ENCODE data around the gene LACTB.

DNA sequence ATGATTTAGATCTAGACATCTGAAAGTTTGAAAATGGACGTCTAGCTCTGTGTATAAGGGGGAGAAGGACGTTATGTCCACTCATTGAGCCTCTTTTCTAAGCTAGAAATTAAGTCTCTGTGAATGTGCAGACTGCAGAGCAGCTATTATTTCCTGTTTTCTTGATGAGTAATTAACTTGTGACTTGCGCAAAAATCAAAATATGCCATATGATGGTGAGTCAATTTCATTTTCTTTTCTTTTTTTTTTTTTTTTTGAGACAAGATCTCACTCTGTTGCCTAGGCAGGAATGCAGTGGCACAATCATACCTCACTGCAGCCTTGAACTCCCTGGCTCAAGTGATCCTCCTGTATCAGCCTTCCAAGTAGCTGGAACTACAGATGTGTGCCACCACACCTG is 14.1 kb downstream of the LACTB start:
- TF ChIP-seq, protein P1, sequence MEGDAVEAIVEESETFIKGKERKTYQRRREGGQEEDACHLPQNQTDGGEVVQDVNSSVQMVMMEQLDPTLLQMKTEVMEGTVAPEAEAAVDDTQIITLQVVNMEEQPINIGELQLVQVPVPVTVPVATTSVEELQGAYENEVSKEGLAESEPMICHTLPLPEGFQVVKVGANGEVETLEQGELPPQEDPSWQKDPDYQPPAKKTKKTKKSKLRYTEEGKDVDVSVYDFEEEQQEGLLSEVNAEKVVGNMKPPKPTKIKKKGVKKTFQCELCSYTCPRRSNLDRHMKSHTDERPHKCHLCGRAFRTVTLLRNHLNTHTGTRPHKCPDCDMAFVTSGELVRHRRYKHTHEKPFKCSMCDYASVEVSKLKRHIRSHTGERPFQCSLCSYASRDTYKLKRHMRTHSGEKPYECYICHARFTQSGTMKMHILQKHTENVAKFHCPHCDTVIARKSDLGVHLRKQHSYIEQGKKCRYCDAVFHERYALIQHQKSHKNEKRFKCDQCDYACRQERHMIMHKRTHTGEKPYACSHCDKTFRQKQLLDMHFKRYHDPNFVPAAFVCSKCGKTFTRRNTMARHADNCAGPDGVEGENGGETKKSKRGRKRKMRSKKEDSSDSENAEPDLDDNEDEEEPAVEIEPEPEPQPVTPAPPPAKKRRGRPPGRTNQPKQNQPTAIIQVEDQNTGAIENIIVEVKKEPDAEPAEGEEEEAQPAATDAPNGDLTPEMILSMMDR (IDR thresholded peaks at IDR 0.05), result no peak
- no peak for TF ChIP-seq POLR2A (IDR thresholded peaks at IDR 0.05)

Measured in Peyer's patch (tissue), 4 donors.